HepG2 (cell line): ENCODE results near the gene BRAP. TPM values are rescaled to one million over a fixed set of nuclear protein-coding genes. Genes with fewer than 3 reads are reported as not detected.

ENCODE experiments used
- ATAC-seq: fragments of 200-7000 bp; cut with Tn5 transposase; 3 replicates; pipeline ENCODE4 v1.9.1; 2020; ENCODE audit warnings: mild to moderate bottlenecking, moderate library complexity
- BruUV-seq: library from RNA; stranded (reverse); fragments of 400-500 nt; replicated peaks from 2 replicates; lab custom pipeline; 2021; lab: Mats Ljungman, UMichigan
- CTCF ChIA-PET: fragments of 300-600 bp; formaldehyde crosslinking; extraction: SDS; loops from one replicate; lab custom pipeline; 2021; ENCODE audit warnings: low total read pairs, inconsistent platforms, low intra/inter-chr PET ratio; lab: Yijun Ruan, JAX
- POLR2A ChIA-PET: fragments of 350-600 bp; sonication (Branson Sonifier 250); formaldehyde crosslinking; loops from one replicate; lab custom pipeline; 2020; ENCODE audit warnings: antibody characterized with exemption, inconsistent platforms; lab: Yijun Ruan, JAX
- DNase-seq: peaks from one replicate; pipeline ENCODE4 v3.0.0-alpha.2; 2015; ENCODE audit warnings: low spot score
- FAIRE-seq: peaks from 3 replicates; lab custom pipeline; 2011; peaks lifted over from hg19 to GRCh38; lab: Jason Lieb, UNC
- H2AFZ ChIP-seq: one replicate; pipeline ENCODE4 v1.6.1; 2011; ENCODE audit warnings: low read length, inconsistent platforms
- H3K27ac ChIP-seq: fragments of 300-600 bp; 3 replicates; pipeline ENCODE4 v1.8.0; 2011; ENCODE audit warnings: mixed run types, mild to moderate bottlenecking, mixed read lengths, low read length, inconsistent platforms; ENCODE audit not compliant: insufficient read depth; ENCODE audit errors: extremely low read length
- H3K27me3 ChIP-seq, 2 experiments: fragments of 200-600 bp in 1 of 2; 2 replicates in 1 of 2; 3 replicates in 1 of 2; pipeline versions ENCODE4 v1.6.0 to v1.8.0; 2011; ENCODE audit warnings: low read length in 2 of 2, mild to moderate bottlenecking in 2 of 2, moderate library complexity in 2 of 2, inconsistent platforms in 1 of 2; ENCODE audit not compliant: insufficient read depth in 2 of 2, control insufficient read depth in 1 of 2
- H3K36me3 ChIP-seq, 2 experiments: fragments of 200-600 bp in 1 of 2; replicated peaks in 1 of 2; 2 replicates in 1 of 2; 3 replicates in 1 of 2; pipeline versions ENCODE4 v1.5.1 to v1.8.0; 2011; ENCODE audit warnings: low read length in 2 of 2, inconsistent platforms in 1 of 2; ENCODE audit not compliant: insufficient read depth in 2 of 2, control insufficient read depth in 1 of 2
- H3K4me1 ChIP-seq: 2 replicates; pipeline ENCODE4 v1.5.1; 2012; ENCODE audit warnings: low read length, inconsistent platforms; ENCODE audit not compliant: insufficient read depth
- H3K4me2 ChIP-seq: 2 replicates; pipeline ENCODE4 v1.6.0; 2011; ENCODE audit warnings: low read depth, low read length, inconsistent platforms
- H3K4me3 ChIP-seq, 3 experiments: fragments of 200-600 bp in 1 of 3; sonication (generic), shearing (Covaris generic) in 1 of 3; replicated peaks in 1 of 3; 2 replicates each; pipeline ENCODE4 v1.5.1; 2011 to 2016; ENCODE audit warnings: low read length in 3 of 3, inconsistent platforms in 2 of 3, low read depth in 2 of 3, mild to moderate bottlenecking in 2 of 3, control low read depth in 1 of 3, mixed read lengths in 1 of 3; ENCODE audit not compliant: insufficient read depth in 1 of 3
- H3K79me2 ChIP-seq: one replicate; pipeline ENCODE4 v1.6.1; 2011; ENCODE audit warnings: low read length, inconsistent platforms; ENCODE audit not compliant: insufficient read depth
- H3K9ac ChIP-seq: 2 replicates; pipeline ENCODE4 v1.6.0; 2011; ENCODE audit warnings: mild to moderate bottlenecking, low read depth, low read length, inconsistent platforms; ENCODE audit not compliant: insufficient read depth
- H3K9me3 ChIP-seq: 2 replicates; pipeline ENCODE4 v1.5.1; 2012; ENCODE audit warnings: mild to moderate bottlenecking, low read length
- H4K20me1 ChIP-seq: 2 replicates; pipeline ENCODE4 v1.6.0; 2011; ENCODE audit warnings: inconsistent platforms, mild to moderate bottlenecking, low read length, moderate library complexity; ENCODE audit not compliant: insufficient read depth
- ARNT2 ChIP-seq: sonication (generic); formaldehyde crosslinking; IDR thresholded peaks from 2 replicates; pipeline ENCODE4 v1.8.0; 2022; ENCODE audit warnings: mild to moderate bottlenecking, low read depth, missing genetic modification reagents, moderate library complexity
- EEA1 ChIP-seq: sonication (generic); formaldehyde crosslinking; IDR thresholded peaks from 2 replicates; pipeline ENCODE4 v1.5.1; 2020; ENCODE audit warnings: mild to moderate bottlenecking, missing genetic modification reagents, borderline replicate concordance
- ERF ChIP-seq: IDR thresholded peaks from 2 replicates; pipeline ENCODE4 v1.6.1; 2018; ENCODE audit warnings: missing biosample characterization, missing genetic modification reagents
- KDM4B ChIP-seq: sonication (generic); formaldehyde crosslinking; IDR thresholded peaks from 2 replicates; pipeline ENCODE4 v1.4.0; 2020; ENCODE audit warnings: missing genetic modification reagents
- RORA ChIP-seq: sonication (generic); formaldehyde crosslinking; IDR thresholded peaks from 2 replicates; pipeline ENCODE4 v1.5.0; 2020; ENCODE audit warnings: mild to moderate bottlenecking, missing genetic modification reagents, moderate library complexity
- SOX6 ChIP-seq, 2 experiments: fragments of 450-650 bp in 1 of 2; sonication (generic) in 1 of 2; formaldehyde crosslinking in 1 of 2; IDR thresholded peaks; 2 replicates each; pipeline versions ENCODE4 v1.4.0 to v1.6.1; 2017 to 2020; ENCODE audit warnings: antibody characterized with exemption in 1 of 2, mild to moderate bottlenecking in 1 of 2, missing genetic modification reagents in 1 of 2
- TARDBP ChIP-seq: sonication (generic); formaldehyde crosslinking; IDR thresholded peaks from 2 replicates; pipeline ENCODE4 v1.8.0; 2022; ENCODE audit warnings: mild to moderate bottlenecking, missing genetic modification reagents
- ZMAT3 ChIP-seq: sonication (generic); formaldehyde crosslinking; conservative IDR thresholded peaks from 2 replicates; pipeline ENCODE4 v1.7.0; 2021; ENCODE audit warnings: missing genetic modification reagents
- ZNF12 ChIP-seq: sonication (generic); formaldehyde crosslinking; IDR thresholded peaks from 2 replicates; pipeline ENCODE4 v1.5.0; 2020; ENCODE audit warnings: missing genetic modification reagents
- ZNF121 ChIP-seq: sonication (generic); formaldehyde crosslinking; IDR thresholded peaks from 2 replicates; pipeline ENCODE4 v1.5.0; 2020; ENCODE audit warnings: mild to moderate bottlenecking, missing genetic modification reagents
- ZNF296 ChIP-seq: sonication (generic); formaldehyde crosslinking; conservative IDR thresholded peaks from 2 replicates; pipeline ENCODE4 v1.5.0; 2020; ENCODE audit warnings: mild to moderate bottlenecking, missing genetic modification reagents
- ZNF572 ChIP-seq: sonication (generic); formaldehyde crosslinking; IDR thresholded peaks from 2 replicates; pipeline ENCODE4 v1.5.1; 2020; ENCODE audit warnings: mild to moderate bottlenecking, missing genetic modification reagents
- ZNF607 ChIP-seq: sonication (generic); formaldehyde crosslinking; IDR thresholded peaks from 2 replicates; pipeline ENCODE4 v1.5.1; 2020; ENCODE audit warnings: missing genetic modification reagents, mild to moderate bottlenecking, borderline replicate concordance
- ZNF713 ChIP-seq: sonication (generic); formaldehyde crosslinking; IDR thresholded peaks from 2 replicates; pipeline ENCODE4 v1.4.0; 2020; ENCODE audit warnings: mild to moderate bottlenecking, missing genetic modification reagents
- ZNF839 ChIP-seq: sonication (generic); formaldehyde crosslinking; IDR thresholded peaks from 2 replicates; pipeline ENCODE4 v1.4.0; 2020; ENCODE audit warnings: missing genetic modification reagents, mild to moderate bottlenecking, borderline replicate concordance
- WGBS: methylation state at CpG from one replicate; pipeline ENCODE4 v1.1.6; 2017; ENCODE audit warnings: low lambda C conversion rate; 5-methylcytosine and 5-hydroxymethylcytosine counted together
- in situ Hi-C: cut with HindIII; loops from 2 replicates; pipeline ENCODE4 v1.10.0; 2017; ENCODE audit warnings: low pct_unique_long_range_greater_than_20kb; ENCODE audit not compliant: extremely low pct_ligation_motif_present
- intact Hi-C: fragments of 100-400 bp; cut with micrococcal nuclease; formaldehyde crosslinking; loops from one replicate; pipeline ENCODE4 v1.10.0; 2022; ENCODE audit not compliant: unreplicated experiment
- polyA plus RNA-seq, 8 experiments: library from polyadenylated mRNA; depleted of rRNA in 3 of 8; stranded (reverse) in 7 of 8; unstranded in 1 of 8; fragments of >200 nt; fragmentation: Illumina TruSeq in 4 of 8; extraction: Trizol in 4 of 8; gene quantifications; 2 replicates each; pipeline versions ENCODE4 v1.2.1 to v1.2.3, GENCODE V29; 2011 to 2016; ENCODE audit warnings: low read depth in 4 of 8, missing spikeins in 1 of 8, mixed read lengths in 1 of 8; ENCODE audit not compliant: insufficient read depth in 1 of 8
- total RNA-seq, 5 experiments: library from RNA; depleted of rRNA; stranded (reverse); fragments of >200 nt; fragmentation: Illumina TruSeq; extraction: Trizol; gene quantifications; 2 replicates each; pipeline ENCODE4 v1.2.3, GENCODE V29; 2016; ENCODE audit warnings: low read depth in 1 of 5
- TF ChIP-seq, protein P1 (sequence below): sonication (generic); formaldehyde crosslinking; IDR thresholded peaks from 2 replicates; pipeline ENCODE4 v1.5.1; 2020; ENCODE audit warnings: missing genetic modification reagents, mild to moderate bottlenecking, borderline replicate concordance
- TF ChIP-seq, protein P2 (sequence below): IDR thresholded peaks from 2 replicates; pipeline ENCODE4 v1.6.1; 2016; ENCODE audit warnings: low read depth, missing genetic modification reagents, missing compliant biosample characterization

The BRAP gene
- total and polyA plus RNA-seq, 2 of the 13 experiments (the other 11 are each of a cell fraction or from before 2014, with no cell fraction given): 8.1 to 15.4 TPM

DNA sequence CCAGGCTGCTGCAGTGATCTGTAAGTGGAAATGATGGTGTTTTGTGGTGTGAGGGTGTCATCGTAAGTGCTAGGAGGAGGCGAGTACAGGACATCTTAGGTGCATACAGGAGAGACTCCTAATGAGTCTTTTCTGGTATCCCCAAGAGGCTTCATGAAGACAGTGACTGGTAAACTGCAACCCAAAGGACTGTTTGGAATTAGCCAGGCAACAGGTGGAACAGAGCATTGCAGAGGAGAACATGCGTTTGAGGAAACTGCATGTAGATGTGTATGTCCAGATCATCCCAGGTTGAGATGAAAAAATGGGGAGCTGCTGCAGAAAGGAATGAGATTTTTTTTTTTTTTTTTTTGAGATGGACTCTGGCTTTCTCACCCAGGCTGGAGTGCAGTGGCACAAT is 5.5 kb upstream of the BRAP start:
- Histone ChIP-seq H3K27me3 (peaks cover 0 to 1% of the 10 kb centered on the region in 2 experiments; a peak in 1 of 5 replicates), H2AFZ (no peak overlapping the region), H3K79me2 (peaks cover 9% of the 10 kb centered on the region), H4K20me1 (no peaks in the 10 kb centered on the region), H3K4me1 (peaks cover 10% of the 10 kb centered on the region), H3K27ac (no peak overlapping the region), H3K4me2 (no peak overlapping the region), H3K4me3 (no peak overlapping the region), H3K9me3 (no peaks in the 10 kb centered on the region), H3K9ac (no peak overlapping the region), H3K36me3 (peaks cover 9 to 26% of the 10 kb centered on the region in 2 experiments)
- intact Hi-C loops (no loop called here), in situ Hi-C loops (no loop called here)
- FAIRE-seq (no peak), DNase-seq (no peak), ATAC-seq (no peak)
- POLR2A ChIA-PET: no interaction called here
- BruUV-seq: no TSS peak
- CTCF ChIA-PET: no interaction called here
- WGBS: 91% methylated on average over 3 of the region's 3 CpGs
- TF ChIP-seq RORA (CRISPR knock-in tag) (no peak), TARDBP (CRISPR knock-in tag) (no peak), ZNF572 (CRISPR knock-in tag) (no peak), ZNF296 (CRISPR knock-in tag) (no peak), SOX6 (IDR thresholded peaks at IDR 0.05) (no peak), SOX6 (CRISPR knock-in tag; IDR thresholded peaks at IDR 0.05) (no peak), EEA1 (CRISPR knock-in tag) (no peak), ZMAT3 (no peak), ZNF12 (CRISPR knock-in tag) (no peak), KDM4B (CRISPR knock-in tag) (no peak), ZNF713 (CRISPR knock-in tag) (no peak), ZNF607 (CRISPR knock-in tag) (no peak), ZNF839 (no peak), ERF (CRISPR knock-in tag) (no peak), ZNF121 (CRISPR knock-in tag) (no peak), ARNT2 (no peak)
- TF ChIP-seq, protein P1, sequence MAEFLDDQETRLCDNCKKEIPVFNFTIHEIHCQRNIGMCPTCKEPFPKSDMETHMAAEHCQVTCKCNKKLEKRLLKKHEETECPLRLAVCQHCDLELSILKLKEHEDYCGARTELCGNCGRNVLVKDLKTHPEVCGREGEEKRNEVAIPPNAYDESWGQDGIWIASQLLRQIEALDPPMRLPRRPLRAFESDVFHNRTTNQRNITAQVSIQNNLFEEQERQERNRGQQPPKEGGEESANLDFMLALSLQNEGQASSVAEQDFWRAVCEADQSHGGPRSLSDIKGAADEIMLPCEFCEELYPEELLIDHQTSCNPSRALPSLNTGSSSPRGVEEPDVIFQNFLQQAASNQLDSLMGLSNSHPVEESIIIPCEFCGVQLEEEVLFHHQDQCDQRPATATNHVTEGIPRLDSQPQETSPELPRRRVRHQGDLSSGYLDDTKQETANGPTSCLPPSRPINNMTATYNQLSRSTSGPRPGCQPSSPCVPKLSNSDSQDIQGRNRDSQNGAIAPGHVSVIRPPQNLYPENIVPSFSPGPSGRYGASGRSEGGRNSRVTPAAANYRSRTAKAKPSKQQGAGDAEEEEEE (CRISPR knock-in tag): no peak
- TF ChIP-seq, protein P2, sequence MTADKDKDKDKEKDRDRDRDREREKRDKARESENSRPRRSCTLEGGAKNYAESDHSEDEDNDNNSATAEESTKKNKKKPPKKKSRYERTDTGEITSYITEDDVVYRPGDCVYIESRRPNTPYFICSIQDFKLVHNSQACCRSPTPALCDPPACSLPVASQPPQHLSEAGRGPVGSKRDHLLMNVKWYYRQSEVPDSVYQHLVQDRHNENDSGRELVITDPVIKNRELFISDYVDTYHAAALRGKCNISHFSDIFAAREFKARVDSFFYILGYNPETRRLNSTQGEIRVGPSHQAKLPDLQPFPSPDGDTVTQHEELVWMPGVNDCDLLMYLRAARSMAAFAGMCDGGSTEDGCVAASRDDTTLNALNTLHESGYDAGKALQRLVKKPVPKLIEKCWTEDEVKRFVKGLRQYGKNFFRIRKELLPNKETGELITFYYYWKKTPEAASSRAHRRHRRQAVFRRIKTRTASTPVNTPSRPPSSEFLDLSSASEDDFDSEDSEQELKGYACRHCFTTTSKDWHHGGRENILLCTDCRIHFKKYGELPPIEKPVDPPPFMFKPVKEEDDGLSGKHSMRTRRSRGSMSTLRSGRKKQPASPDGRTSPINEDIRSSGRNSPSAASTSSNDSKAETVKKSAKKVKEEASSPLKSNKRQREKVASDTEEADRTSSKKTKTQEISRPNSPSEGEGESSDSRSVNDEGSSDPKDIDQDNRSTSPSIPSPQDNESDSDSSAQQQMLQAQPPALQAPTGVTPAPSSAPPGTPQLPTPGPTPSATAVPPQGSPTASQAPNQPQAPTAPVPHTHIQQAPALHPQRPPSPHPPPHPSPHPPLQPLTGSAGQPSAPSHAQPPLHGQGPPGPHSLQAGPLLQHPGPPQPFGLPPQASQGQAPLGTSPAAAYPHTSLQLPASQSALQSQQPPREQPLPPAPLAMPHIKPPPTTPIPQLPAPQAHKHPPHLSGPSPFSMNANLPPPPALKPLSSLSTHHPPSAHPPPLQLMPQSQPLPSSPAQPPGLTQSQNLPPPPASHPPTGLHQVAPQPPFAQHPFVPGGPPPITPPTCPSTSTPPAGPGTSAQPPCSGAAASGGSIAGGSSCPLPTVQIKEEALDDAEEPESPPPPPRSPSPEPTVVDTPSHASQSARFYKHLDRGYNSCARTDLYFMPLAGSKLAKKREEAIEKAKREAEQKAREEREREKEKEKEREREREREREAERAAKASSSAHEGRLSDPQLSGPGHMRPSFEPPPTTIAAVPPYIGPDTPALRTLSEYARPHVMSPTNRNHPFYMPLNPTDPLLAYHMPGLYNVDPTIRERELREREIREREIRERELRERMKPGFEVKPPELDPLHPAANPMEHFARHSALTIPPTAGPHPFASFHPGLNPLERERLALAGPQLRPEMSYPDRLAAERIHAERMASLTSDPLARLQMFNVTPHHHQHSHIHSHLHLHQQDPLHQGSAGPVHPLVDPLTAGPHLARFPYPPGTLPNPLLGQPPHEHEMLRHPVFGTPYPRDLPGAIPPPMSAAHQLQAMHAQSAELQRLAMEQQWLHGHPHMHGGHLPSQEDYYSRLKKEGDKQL (CRISPR knock-in tag): no peak
